HG03439 (cell line): ENCODE data around the gene MARCHF4.
A peak's percentile ranks its signal among the peaks of the same experiment; 100 is the strongest.

Experiments
- ATAC-seq: cut with Tn5 transposase; IDR thresholded peaks from one replicate; pipeline ENCODE4 v1.9.1; 2021; ENCODE audit warnings: mild to moderate bottlenecking, moderate library complexity; ENCODE audit not compliant: unreplicated experiment

Gene MARCHF4, protein sequence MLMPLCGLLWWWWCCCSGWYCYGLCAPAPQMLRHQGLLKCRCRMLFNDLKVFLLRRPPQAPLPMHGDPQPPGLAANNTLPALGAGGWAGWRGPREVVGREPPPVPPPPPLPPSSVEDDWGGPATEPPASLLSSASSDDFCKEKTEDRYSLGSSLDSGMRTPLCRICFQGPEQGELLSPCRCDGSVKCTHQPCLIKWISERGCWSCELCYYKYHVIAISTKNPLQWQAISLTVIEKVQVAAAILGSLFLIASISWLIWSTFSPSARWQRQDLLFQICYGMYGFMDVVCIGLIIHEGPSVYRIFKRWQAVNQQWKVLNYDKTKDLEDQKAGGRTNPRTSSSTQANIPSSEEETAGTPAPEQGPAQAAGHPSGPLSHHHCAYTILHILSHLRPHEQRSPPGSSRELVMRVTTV

DNA sequence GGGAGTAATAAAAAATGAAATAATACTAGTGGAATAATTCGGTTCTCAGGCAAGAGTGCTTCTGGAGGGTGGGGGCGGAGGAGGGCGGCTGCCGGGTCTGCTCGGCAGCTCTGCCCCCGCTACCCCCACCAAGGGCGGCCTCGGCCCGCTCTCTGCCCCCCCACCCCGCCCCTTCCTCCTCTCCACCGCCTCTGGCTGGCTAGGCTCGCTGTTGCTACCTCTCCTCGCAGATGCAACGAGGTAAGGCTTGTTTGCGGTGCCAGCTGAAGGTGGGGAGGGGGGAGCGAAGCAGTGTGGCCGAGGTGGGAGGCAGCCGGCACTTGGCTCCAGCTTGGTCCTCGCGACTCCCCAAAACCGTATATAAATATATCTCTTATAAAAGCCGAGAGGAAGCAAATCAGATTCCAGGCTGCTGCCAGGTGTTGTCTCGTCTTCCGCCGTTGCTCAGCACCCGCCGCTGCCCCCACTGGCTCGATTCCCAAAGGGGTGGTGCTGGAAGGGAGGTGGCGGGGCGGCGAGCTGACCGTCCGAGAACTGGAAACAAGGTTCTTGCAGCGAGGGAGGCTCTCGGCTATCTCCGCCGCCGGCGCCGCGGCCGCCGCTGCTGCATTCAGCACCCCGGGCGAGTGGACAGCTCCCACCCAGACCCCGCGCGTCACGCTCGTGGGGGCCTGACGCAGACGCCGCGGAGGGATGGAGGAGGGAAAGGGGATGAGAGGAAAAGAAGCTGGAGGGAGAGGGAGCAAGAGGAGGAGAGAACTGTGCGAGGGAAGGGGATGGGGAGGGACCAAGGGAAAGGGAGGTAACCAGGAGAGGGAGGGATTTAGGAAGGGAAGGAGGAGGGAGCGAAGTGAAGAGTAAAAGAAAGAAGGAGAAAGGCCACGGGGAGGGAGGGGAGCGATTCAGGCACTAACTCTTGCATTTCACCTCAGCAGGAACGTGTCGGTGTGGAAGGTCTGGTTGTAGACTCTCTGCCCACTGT is at the start of gene MARCHF4:
MARCHF4 (minus strand) TSS at position 763 of the 982 bp plus-strand sequence. CDS start 2,223 bp downstream, outside the sequence.
- no peak for ATAC-seq

DNA sequence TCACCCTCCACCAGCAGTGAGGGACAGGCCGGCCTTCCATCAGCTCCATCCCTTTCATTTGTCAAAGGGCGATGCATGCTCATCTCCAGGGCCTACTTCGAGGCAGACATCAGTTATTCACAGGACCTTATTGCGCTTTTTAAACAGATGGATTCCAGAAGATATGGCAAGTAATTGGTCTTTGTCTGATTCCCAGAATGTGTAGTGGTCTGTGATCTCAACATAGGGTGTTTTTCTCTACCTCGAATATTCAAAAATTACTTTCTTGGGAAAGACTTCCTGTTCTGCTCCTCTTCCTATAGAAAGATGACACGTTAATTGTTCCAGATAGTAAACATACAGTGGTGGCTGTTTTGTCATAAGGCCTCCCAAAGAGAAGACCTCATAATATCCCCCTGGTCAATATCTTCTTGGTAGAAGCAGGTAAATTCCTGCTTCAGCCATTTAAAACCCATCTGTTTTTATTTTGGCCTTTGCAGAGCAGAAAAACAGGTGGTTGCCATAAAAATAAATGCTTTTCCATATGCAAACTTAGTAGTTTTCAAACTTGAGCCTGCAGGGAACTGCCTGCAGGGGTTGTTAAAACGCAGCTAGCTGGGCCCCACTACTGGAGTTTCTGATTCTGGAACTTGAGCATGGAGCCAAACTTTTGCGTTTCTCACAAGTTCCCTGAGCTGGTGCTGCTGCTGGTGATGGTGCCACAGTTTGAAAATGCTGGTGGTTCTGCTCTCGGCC is 48.3 kb upstream of the MARCHF4 start:
- no peak for ATAC-seq

DNA sequence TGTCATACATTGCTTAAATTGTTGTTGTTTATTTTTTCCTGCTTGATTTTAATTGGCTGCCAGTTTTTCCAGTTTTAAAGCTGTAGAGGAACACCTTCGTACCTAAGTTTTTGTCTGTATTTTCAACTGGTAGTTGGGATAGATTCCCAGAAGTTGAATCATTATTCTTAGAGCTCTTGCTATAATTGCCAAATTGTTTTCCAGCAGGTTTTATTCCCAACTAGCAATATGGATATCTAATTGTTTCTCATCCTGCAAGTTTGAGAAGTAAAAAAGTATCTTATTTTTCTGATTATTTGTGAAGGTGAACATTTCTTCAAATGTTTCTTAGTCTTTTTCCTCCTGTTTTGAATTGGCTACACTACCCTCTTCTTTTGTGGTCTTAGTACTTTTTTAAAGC is 46.7 kb upstream of the MARCHF4 start:
- ATAC-seq = no peak

DNA sequence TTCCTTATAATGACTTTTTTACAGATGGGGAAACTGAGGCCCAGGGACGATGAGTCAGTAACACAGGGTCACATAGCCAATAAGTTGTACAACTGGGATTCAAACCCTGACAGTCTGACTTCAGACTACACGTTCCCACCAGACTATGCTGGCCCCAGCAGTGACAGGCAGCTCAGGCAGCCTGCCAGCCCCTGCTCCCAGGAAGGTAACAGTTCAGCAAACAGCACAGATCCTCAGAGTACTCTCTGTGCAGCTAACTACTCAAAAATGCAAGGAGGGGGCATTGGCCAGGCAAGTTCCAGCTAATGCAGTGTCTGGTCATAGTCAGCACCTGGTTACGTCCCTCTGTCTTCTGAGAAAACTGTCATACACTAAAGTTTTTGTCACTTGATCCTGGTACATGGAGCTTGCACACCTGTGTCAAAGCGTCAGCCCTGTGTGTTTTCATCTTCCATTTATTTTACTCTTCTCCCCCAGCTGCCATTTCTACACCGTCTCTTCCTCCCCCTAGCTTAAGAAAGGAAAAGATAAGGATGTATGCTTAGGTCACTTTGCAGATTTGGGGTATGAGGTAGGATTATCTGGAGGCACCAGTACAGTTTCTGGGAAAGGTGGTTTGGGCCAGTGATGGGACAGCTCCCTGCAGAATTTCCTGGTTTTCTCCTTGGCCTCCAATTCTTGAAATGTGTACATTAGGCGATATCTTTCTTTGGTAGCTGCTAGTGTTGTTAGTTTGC is 44.5 kb upstream of the MARCHF4 start:
- ATAC-seq = no peak

DNA sequence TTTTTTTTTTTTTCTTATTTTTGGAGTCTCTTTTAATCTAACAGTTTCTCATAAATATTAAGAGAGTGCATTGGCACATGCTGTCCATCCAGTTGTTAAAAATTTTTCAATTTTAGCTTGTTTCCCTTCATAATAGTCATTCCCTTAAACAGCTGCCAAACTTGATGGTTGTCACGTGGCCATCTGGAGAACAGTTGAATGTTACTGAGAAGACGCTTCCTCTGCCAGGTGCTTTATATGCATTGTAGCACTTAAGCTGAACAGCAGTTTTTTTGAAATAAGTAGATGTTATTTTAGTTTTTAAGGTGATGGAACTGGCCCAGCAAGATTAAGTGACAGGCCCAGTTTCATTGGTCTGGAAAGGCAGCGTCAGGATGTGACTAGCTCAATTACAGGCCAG is 43.3 kb upstream of the MARCHF4 start:
- ATAC-seq = no peak

DNA sequence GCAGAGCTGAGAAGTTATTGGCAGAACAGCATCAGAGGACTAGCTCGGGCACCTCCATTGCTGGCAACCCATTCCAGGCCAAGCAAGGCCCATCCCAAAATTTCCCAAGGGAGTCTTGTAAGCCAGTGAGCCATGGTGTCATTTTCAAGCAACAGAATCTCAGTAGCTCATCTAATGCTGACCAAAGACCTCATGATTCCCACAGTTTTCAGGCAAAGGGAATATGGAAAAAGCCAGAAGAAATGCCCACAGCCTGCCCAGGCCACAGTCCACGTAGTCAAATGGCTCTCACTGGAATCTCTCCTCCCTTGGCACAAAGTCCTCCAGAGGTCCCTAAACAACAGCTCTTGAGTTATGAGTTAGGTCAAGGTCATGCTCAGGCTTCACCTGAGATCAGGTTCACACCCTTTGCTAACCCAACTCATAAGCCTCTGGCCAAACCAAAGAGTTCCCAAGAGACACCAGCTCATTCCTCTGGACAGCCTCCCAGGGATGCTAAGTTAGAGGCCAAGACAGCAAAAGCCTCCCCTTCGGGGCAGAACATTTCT is 42.6 kb upstream of the MARCHF4 start:
- ATAC-seq = no peak

DNA sequence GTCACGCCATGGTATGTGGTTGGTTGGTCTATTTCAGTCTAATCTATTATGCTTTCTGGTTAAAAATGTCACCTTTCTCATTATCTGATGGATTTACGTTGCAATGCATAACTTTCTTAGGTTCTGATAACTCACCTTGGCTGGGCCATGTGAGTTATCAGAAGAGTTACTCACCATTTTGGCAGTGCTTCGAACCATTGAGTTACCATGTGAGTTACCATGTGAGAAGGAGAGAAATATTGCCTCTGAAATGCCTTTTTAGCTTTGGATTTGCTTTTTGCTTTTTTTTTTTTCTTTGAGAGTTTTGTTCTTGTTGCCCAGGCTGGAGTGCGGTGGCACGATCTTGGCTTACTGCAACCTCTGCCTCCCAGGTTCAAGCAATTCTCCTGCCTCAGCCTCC is 41.6 kb upstream of the MARCHF4 start:
- no peak for ATAC-seq

DNA sequence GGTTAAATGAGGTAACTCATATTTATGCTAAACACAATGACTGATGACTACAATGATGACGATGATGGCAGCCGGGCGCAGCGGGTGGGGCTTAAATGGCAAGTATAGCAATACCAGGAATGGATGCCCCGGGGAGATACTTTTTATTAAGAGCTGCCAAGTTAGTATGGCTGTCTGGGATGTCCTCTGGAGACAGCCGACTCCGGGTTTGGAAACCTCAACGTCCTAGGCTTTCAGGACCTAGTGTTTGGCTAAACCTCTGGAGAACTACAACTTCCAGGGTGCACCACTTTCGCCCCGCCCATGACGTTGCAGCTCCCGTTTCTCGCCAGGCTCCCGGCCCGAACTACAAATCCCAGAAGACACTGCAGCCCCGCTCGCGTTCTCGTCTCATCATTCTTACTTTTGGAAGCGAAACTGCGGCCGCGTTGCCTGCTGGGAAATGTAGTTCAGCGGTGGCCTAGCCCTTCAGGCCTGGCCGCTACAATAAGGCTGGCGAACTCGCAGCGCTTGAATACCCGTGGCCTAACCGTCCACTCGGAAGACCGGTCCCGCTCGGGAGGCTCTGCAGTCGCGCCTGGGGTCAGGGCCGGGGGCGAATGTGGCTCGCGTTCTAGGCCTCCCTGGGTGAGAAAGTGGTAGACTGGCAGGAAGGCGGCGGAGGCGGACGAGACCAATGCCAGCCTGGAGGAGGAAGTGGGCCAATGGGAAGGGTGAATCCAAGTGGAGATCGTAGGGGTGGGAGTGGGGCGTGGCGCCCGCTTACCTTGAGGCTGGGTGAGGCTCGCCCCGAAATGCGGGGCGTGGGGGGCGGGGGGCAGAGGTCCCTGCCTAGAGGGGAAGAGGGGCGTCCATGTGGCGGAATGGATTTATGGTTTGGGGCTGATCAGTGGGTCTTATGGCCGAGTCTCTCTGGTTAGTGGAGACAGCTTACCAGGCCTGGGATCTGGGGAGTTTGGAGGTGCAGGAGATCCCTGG is 40.0 kb upstream of the MARCHF4 start, which contains the start of gene SMARCAL1:
SMARCAL1 (plus strand) TSS at position 463 of the 978 bp plus-strand sequence. CDS start 2,221 bp downstream, outside the sequence.
- peak; percentile 91 for ATAC-seq

DNA sequence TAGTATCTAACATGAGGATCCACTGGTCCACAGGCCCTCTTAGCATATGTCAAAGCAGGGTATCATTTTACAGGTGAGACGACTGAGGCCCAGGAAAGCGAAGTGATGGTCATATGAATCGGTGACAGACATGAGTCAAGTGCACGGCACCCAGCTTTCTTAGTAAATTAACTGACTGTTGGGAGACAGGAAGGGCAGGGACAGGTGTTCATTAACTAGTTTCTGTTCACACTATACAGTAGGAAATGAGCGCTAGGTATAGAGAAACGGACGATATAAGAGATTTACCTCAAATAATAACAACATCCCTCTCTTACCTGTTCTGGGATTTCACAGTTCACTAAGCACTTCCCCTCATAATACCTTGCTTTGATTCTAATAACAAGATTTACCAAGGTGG is 38.3 kb upstream of the MARCHF4 start:
- ATAC-seq = no peak

DNA sequence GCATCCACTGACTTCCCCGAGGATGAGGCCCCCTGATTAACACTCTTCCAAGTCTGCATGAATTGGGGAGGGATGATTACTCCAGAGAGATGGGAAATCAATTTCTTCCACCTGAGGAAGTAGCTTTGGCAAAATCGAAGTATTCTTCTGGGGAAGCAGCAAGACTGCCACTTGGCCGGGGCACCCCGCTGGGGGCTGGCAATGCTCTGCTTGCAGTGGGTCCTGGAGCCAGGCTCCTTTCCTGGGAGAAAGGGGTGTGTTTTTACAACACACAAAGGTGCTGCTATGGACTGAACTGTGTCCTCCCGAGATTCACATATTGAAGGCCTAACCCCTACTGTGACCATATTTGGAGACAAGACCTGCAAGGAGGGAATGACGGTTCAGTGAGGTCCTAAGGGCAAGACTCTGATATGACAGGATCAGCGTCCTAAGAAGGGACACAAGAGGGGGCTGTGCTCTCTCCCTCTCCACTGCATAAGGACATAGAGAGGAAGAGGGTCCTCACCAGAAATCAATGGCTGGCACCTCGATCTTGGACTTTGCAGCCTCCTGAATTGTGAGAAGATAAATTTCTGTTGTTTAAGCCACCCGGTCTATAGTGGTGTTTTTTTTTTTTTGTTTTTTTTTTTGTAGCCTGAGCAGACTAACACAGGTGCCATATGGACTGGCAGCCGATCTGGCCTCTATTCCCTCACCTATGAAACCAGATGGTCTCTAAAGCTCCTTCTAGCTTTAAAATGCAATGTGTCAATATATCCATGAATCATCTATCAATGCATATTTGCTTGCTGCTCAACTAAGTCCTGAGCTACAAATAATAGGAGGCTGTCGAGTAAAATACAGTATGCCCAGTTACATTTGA is 36.4 kb upstream of the MARCHF4 start:
- ATAC-seq = no peak

DNA sequence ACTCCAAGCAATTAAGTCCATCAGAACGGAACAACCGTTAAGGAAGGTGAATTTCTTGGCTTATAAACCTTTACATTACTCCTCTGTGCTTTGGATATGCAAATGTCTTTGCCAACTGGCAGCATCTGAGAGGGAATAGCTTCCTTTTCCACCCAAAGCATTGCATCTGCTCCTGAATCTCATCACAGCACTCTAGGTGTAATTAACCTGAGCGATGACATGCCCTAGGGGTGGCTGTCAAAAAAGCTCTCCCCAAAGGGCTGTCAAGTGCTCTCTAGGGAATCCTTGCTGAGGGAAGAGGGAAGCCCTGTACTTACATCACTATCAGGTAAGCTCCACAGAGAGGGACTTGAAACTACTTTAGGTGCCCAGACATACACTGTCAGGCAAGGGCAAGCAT is 34.5 kb upstream of the MARCHF4 start:
- ATAC-seq = no peak

DNA sequence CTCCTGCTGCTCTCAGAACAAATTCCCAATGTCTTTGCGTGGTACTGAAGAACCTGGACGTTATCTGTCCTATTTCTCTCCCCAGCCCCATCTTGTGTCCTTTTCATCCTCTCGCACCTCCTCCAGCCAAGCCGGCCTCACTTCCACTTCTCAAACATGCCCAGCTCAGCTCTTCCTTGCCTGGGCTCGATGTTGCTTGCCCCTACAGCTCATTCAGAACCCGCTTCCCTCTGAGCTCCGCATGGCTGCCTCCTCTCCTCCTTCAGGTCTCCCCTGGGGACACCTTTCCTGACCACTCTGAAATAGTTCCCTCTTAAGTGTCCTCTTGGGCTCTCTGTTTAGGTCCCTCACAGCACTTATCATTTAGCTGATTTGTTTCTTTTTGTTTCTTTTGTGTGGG is 33.3 kb upstream of the MARCHF4 start:
- no peak for ATAC-seq

DNA sequence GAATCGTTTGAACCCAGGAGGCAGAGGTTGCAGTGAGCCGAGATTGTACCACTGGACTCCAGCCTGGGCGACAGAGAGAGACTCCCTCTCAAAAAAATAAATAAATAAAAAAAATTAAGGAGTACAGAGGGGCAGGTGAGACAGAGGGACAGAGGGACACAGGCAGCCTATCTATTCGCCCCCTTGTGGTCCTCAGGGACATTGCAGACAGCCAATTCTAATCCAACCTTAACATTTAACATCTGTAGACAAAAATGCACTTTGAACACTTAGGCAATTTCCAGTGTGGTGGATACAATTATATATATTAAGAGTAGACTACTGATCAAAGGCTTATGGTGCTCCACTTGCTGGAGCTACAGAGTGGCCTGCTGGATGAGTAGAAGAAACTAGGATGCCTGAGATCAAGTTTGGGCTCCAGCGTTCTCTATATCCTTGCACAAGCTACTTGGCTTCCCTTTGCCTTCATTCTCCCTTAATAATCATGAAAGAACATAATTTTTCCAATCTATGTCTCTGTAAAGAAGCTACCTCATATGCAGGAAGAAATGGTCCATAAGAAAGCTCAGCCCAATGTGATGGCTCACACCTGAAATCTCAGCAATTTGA is 31.8 kb upstream of the MARCHF4 start:
- no peak for ATAC-seq

DNA sequence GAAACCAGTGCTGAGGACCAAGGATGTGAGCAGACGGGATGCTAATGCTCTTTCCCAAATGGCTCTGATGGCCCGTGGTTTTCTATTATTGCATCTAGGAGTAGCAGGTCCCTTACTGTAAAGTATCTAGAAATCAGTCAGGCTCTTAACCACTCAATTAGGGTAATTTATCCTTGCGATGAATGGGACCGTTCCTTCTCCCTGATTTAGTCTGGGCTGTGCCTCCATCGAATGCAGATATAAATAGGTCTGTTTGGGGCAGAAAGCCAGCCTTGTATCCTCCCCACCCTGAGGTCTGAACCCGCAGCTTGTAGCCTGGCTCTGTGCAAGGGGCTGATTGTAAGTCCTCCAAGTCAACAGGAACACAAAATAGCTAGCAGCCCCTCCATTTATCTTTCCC is 30.5 kb upstream of the MARCHF4 start:
- ATAC-seq = no peak

DNA sequence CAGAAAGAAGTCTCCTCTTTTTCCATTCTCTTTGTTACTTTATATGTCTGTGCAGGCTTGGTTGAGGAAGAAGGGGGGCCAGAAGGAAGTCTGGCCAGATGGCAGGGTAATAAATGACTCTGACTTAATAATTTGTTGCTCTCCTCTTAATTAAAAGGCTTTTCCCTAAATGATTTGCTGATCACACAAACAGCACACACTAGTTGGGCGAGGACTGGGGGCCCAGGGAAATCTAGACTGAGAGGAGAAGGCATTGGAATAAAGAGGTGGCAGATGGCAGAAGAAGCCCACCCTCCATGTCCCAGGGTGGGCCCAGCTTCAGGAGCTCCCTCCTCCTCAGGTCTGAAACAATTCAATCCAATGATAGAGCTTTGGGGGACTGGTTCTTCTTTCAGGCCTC is 27.3 kb upstream of the MARCHF4 start:
- ATAC-seq = no peak

DNA sequence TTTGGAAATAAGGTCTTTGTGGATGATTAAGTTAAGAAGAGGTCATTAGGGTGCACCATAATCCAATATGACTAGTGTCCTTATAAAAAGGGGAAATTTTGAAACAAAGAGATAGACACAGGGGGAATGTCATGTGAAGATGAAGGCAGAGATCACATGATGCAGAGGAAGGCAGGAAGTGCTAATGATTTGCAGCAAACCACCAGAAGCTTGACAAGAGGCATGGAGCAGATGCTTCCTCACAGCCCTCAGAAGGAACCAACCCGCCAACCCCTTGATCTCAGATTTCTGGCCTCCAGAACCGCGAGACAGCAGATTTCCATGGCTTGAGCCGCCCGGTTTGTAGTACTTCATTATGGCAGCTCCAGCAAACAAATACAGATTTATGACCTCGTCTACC is 22.6 kb upstream of the MARCHF4 start:
- no peak for ATAC-seq
